ENCODE data around the gene CDH24.

The CDH24 gene

DNA sequence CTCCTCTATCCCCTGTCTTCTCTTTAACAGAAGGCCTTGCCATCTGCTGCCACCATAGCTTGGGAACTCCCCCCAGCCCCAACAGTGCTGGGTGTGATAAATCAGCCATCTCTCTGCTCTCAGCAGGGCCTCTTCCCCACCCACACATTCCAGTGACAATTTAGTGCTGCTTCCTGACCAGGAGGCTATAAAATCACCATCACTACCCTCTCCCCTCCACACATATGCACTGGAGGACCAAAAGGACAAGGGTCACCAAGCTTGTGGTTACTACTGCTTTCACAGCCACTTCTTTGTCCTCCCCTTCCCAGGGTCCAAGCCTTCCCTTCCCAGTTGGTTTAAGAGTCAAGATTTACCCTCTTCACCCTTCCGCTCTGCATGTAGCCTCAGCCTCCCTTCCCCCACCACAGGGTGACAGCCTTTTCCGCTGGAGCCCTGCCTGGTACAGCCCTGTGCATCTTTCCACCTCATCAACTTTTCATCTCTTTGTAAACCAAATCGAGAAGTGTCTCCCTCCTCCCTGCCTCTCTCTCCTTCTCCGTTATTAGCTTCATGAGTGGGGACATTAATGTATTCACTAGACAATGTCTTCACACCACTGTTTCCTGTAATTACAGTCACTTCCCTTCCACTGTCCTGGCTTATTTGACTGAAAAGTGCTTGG is 32.0 kb downstream of the CDH24 start:
- peaks cover 17 to 46% (median 29%) of the 10 kb centered on the region in 4 experiments for H3K36me3 ChIP-seq (ENCODE audit: control insufficient read depth in 4 of 4, insufficient read depth in 4 of 4, low read length in 3 of 4)
- ChIA-PET CTCF (interaction anchor here (1.0 to 6.8 kb wide), 7 partner anchors 9 to 51 kb away, joined by 3 to 31 read pairs (median 3); partner anchors contain the start of gene CDH24), POLR2A (no interaction called here)
- no peak overlapping the region for H3K27ac ChIP-seq (ENCODE audit: insufficient read depth in 1 of 2, low read depth in 1 of 2, low read length in 2 of 2, poor library complexity in 1 of 2, severe bottlenecking in 2 of 2)
- WGBS (ENCODE audit: insufficient coverage) = 93% methylated on average over 3 of the region's 4 CpGs
- H3K4me1 ChIP-seq (ENCODE audit: control extremely low read depth in 1 of 4, control insufficient read depth in 4 of 4, insufficient read depth in 4 of 4, low read length in 3 of 4) = peaks cover 0 to 7% (median 4%) of the 10 kb centered on the region in 4 experiments
- H3K27me3 ChIP-seq (replicated peaks in 2 of 5; ENCODE audit: control insufficient read depth in 4 of 5, insufficient read depth in 5 of 5, low read length in 4 of 5) = no peaks in the 10 kb centered on the region
- no peak for DNase-seq
- H3K9me3 ChIP-seq (ENCODE audit: control extremely low read depth in 1 of 5, control insufficient read depth in 4 of 5, insufficient read depth in 2 of 5, low read depth in 1 of 5, low read length in 4 of 5) = no peaks in the 10 kb centered on the region
- H3K4me3 ChIP-seq (ENCODE audit: control insufficient read depth in 1 of 7, extremely low read depth in 1 of 7, insufficient read depth in 4 of 7, low read depth in 2 of 7, low read length in 6 of 7) = no peak overlapping the region

DNA sequence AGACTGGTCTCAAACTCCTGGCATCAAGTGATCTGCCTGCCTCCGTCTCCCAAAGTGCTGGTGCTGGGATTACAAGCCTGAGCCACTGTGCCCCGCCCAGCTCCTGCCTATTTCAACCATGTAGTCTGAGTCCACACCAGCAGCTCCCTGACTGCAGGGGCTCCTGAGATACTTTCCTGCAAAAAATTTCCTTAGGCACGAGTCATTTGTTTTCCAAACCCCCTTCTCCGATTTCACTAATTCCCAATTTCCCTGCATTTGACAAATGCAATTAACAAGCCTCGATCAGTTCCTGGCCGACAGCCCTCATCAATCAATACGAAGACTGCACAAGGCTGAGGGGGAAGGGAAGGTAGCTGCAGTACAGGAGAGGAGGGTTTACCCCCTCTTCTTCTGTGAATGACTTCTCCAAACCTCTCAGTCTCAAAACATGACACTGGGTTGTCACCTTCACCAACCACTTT is 32.7 kb downstream of the CDH24 start:
- peaks cover 0 to 7% (median 4%) of the 10 kb centered on the region in 4 experiments for H3K4me1 ChIP-seq (ENCODE audit: control extremely low read depth in 1 of 4, control insufficient read depth in 4 of 4, insufficient read depth in 4 of 4, low read length in 3 of 4)
- CTCF ChIA-PET = interaction anchor here (0.6 to 6.8 kb wide), 9 partner anchors 9 to 63 kb away, joined by 3 to 31 read pairs (median 3); partner anchors contain the start of gene CDH24
- no peak for DNase-seq
- H3K9me3 ChIP-seq (ENCODE audit: control extremely low read depth in 1 of 5, control insufficient read depth in 4 of 5, insufficient read depth in 2 of 5, low read depth in 1 of 5, low read length in 4 of 5) = no peaks in the 10 kb centered on the region
- H3K27ac ChIP-seq (ENCODE audit: insufficient read depth in 1 of 2, low read depth in 1 of 2, low read length in 2 of 2, poor library complexity in 1 of 2, severe bottlenecking in 2 of 2) = no peak overlapping the region
- 98% methylated on average over 6 of the region's 7 CpGs for WGBS (ENCODE audit: insufficient coverage)
- no peak overlapping the region for H3K4me3 ChIP-seq (ENCODE audit: control insufficient read depth in 1 of 7, extremely low read depth in 1 of 7, insufficient read depth in 4 of 7, low read depth in 2 of 7, low read length in 6 of 7)
- peaks cover 17 to 46% (median 28%) of the 10 kb centered on the region in 4 experiments for H3K36me3 ChIP-seq (ENCODE audit: control insufficient read depth in 4 of 4, insufficient read depth in 4 of 4, low read length in 3 of 4)
- H3K27me3 ChIP-seq (replicated peaks in 2 of 5; ENCODE audit: control insufficient read depth in 4 of 5, insufficient read depth in 5 of 5, low read length in 4 of 5) = no peaks in the 10 kb centered on the region
- POLR2A ChIA-PET = no interaction called here

DNA sequence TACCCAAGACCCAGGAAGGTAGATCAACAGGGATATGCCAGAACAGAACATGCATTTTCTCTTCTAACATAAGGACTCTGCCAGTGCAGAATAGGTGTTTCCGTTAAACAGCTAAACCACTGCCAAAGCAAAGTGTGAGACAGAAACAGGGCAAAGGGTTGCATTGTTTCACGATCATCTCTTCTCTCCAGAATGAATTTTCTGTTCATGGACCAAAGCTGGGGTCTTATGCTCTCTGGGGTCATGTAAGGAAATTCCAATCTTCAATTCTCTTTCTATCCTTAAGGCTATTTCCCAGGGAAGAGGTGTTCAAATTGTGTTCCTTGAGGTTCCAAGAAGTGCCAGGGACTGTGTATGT is 33.5 kb downstream of the CDH24 start:
- no peak for DNase-seq
- Histone ChIP-seq H3K4me3 (ENCODE audit: control insufficient read depth in 1 of 7, extremely low read depth in 1 of 7, insufficient read depth in 4 of 7, low read depth in 2 of 7, low read length in 6 of 7) (no peak overlapping the region), H3K27ac (ENCODE audit: insufficient read depth in 1 of 2, low read depth in 1 of 2, low read length in 2 of 2, poor library complexity in 1 of 2, severe bottlenecking in 2 of 2) (no peak overlapping the region), H3K27me3 (replicated peaks in 2 of 5; ENCODE audit: control insufficient read depth in 4 of 5, insufficient read depth in 5 of 5, low read length in 4 of 5) (no peaks in the 10 kb centered on the region), H3K4me1 (ENCODE audit: control extremely low read depth in 1 of 4, control insufficient read depth in 4 of 4, insufficient read depth in 4 of 4, low read length in 3 of 4) (peaks cover 0 to 2% (median under 1%) of the 10 kb centered on the region in 4 experiments), H3K36me3 (ENCODE audit: control insufficient read depth in 4 of 4, insufficient read depth in 4 of 4, low read length in 3 of 4) (peaks cover 16 to 39% (median 25%) of the 10 kb centered on the region in 4 experiments), H3K9me3 (ENCODE audit: control extremely low read depth in 1 of 5, control insufficient read depth in 4 of 5, insufficient read depth in 2 of 5, low read depth in 1 of 5, low read length in 4 of 5) (no peaks in the 10 kb centered on the region)
- 92% methylated on average over 1 of the region's 2 CpGs for WGBS (ENCODE audit: insufficient coverage)
- CTCF ChIA-PET = interaction anchor here (0.6 to 6.8 kb wide), 9 partner anchors 11 to 586 kb away, joined by 3 to 31 read pairs (median 3); partner anchors contain the start of gene CDH24
- POLR2A ChIA-PET = interaction anchor here (0.6 kb wide), 1 partner anchor 27 kb away, joined by 4 read pairs; no protein-coding TSS in a partner anchor

DNA sequence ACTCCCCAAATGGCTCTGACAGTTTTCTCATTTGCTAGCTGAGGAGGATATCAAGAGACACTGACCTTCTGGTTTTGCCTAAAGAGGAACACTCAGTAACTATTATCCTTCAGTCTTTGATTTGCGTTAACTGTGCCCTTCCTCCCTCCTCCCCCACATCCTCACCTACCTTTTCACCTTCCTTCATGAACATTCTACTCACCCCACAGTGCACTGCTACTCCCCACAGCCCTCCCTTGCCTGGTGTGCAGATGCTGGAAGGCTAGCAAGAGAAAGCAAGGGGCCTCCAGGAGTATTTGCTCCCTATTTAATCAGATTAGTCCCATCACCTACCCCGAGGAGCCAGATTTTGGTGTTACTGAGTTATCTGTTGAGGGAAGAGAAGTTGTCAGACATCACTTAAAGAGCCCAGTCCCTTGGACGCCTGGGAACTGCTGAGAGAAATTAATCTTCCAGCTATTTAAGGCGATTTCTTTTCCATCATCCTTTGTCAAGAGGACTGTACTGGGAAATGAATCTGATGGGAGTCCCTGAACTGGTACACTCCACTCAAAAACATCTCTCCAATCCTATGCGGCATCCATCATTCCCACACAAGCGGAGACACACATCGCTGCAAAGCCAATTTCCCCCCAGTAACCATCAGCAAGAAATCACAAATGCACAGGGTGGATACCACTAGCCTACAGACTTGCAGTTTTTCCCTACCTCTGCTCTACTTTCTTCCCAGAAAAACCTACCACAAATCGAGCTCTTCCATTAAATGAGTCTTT is 34.1 kb downstream of the CDH24 start:
- Histone ChIP-seq H3K27me3 (replicated peaks in 2 of 5; ENCODE audit: control insufficient read depth in 4 of 5, insufficient read depth in 5 of 5, low read length in 4 of 5) (no peaks in the 10 kb centered on the region), H3K4me1 (ENCODE audit: control extremely low read depth in 1 of 4, control insufficient read depth in 4 of 4, insufficient read depth in 4 of 4, low read length in 3 of 4) (no peaks in the 10 kb centered on the region), H3K36me3 (ENCODE audit: control insufficient read depth in 4 of 4, insufficient read depth in 4 of 4, low read length in 3 of 4) (peaks cover 16 to 34% (median 25%) of the 10 kb centered on the region in 4 experiments), H3K4me3 (ENCODE audit: control insufficient read depth in 1 of 7, extremely low read depth in 1 of 7, insufficient read depth in 4 of 7, low read depth in 2 of 7, low read length in 6 of 7) (no peak overlapping the region), H3K27ac (ENCODE audit: insufficient read depth in 1 of 2, low read depth in 1 of 2, low read length in 2 of 2, poor library complexity in 1 of 2, severe bottlenecking in 2 of 2) (no peak overlapping the region), H3K9me3 (ENCODE audit: control extremely low read depth in 1 of 5, control insufficient read depth in 4 of 5, insufficient read depth in 2 of 5, low read depth in 1 of 5, low read length in 4 of 5) (no peaks in the 10 kb centered on the region)
- WGBS (ENCODE audit: insufficient coverage) = 95% methylated on average over 7 of the region's 8 CpGs
- ChIA-PET CTCF (interaction anchor here (0.6 to 6.8 kb wide), 10 partner anchors 10 to 586 kb away, joined by 3 to 31 read pairs (median 4); partner anchors contain the start of gene CDH24), POLR2A (interaction anchor here (0.6 kb wide), 1 partner anchor 27 kb away, joined by 4 read pairs; no protein-coding TSS in a partner anchor)
- DNase-seq = no peak

DNA sequence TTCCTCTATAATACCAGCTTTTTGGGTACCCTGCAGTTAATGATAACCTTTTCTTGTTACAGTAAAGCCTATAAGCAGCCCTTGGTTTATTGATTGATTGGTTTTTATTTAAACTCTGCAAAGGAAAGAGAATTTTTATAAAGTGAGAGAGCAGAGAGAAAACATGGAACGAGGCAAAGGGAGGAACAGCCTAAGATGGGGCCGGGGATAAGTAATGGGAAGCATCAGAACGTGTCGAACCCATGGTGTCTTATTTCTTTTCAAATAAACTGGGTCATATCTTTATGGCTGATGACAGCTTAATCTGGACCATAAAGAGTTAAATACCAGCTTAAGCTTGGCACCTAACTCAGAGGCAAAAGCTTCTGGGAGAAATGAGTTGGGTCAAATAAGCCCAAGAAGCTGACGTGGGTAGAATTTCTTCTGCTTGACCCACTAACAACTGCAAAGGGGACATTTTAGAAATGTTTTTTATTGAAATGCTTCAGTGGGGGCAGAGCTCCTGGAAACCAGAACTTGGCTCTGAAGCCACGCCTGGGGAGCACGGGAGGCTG is 35.4 kb downstream of the CDH24 start:
- no peaks in the 10 kb centered on the region for H3K4me1 ChIP-seq (ENCODE audit: control extremely low read depth in 1 of 4, control insufficient read depth in 4 of 4, insufficient read depth in 4 of 4, low read length in 3 of 4)
- ChIA-PET CTCF (interaction anchor here (0.8 to 6.8 kb wide), 8 partner anchors 10 to 49 kb away, joined by 3 to 31 read pairs (median 4); partner anchors contain the start of gene CDH24), POLR2A (interaction anchor here (0.6 kb wide), 1 partner anchor 9 kb away, joined by 3 read pairs; no protein-coding TSS in a partner anchor)
- H3K36me3 ChIP-seq (ENCODE audit: control insufficient read depth in 4 of 4, insufficient read depth in 4 of 4, low read length in 3 of 4) = peaks cover 13 to 28% (median 22%) of the 10 kb centered on the region in 4 experiments
- WGBS (ENCODE audit: insufficient coverage) = 91% methylated on average over 7 of the region's 7 CpGs
- H3K4me3 ChIP-seq (ENCODE audit: control insufficient read depth in 1 of 7, extremely low read depth in 1 of 7, insufficient read depth in 4 of 7, low read depth in 2 of 7, low read length in 6 of 7) = no peak overlapping the region
- no peak overlapping the region for H3K27ac ChIP-seq (ENCODE audit: insufficient read depth in 1 of 2, low read depth in 1 of 2, low read length in 2 of 2, poor library complexity in 1 of 2, severe bottlenecking in 2 of 2)
- no peaks in the 10 kb centered on the region for H3K27me3 ChIP-seq (replicated peaks in 2 of 5; ENCODE audit: control insufficient read depth in 4 of 5, insufficient read depth in 5 of 5, low read length in 4 of 5)
- DNase-seq = no peak
- H3K9me3 ChIP-seq (ENCODE audit: control extremely low read depth in 1 of 5, control insufficient read depth in 4 of 5, insufficient read depth in 2 of 5, low read depth in 1 of 5, low read length in 4 of 5) = no peaks in the 10 kb centered on the region

DNA sequence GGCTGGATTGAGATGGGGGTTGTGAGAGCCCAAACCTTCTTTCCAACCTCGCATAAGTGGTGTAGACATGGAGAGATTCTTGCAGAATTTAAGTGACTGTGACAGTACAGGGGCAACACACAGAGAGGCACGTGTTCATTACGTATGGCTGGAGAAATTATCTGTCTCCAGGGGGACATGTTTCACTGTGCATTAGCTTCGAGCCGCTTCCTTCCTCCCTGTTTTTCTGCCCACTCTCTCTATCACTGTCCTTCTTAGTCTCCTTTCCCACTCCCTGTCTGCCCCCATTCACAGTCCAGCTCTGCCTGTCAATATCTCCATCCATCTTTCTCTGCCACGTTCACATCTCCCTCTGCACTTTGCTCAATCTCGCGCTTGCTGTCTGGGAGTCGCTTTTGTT is 35.9 kb downstream of the CDH24 start:
- no peak overlapping the region for H3K27ac ChIP-seq (ENCODE audit: insufficient read depth in 1 of 2, low read depth in 1 of 2, low read length in 2 of 2, poor library complexity in 1 of 2, severe bottlenecking in 2 of 2)
- H3K4me1 ChIP-seq (ENCODE audit: control extremely low read depth in 1 of 4, control insufficient read depth in 4 of 4, insufficient read depth in 4 of 4, low read length in 3 of 4) = no peaks in the 10 kb centered on the region
- no peak for DNase-seq
- peaks cover 12 to 28% (median 22%) of the 10 kb centered on the region in 4 experiments for H3K36me3 ChIP-seq (ENCODE audit: control insufficient read depth in 4 of 4, insufficient read depth in 4 of 4, low read length in 3 of 4)
- CTCF ChIA-PET = interaction anchor here (1.0 to 6.8 kb wide), 7 partner anchors 12 to 49 kb away, joined by 3 to 31 read pairs (median 4); partner anchors contain the start of gene CDH24
- H3K27me3 ChIP-seq (replicated peaks in 2 of 5; ENCODE audit: control insufficient read depth in 4 of 5, insufficient read depth in 5 of 5, low read length in 4 of 5) = no peaks in the 10 kb centered on the region
- H3K9me3 ChIP-seq (ENCODE audit: control extremely low read depth in 1 of 5, control insufficient read depth in 4 of 5, insufficient read depth in 2 of 5, low read depth in 1 of 5, low read length in 4 of 5) = no peaks in the 10 kb centered on the region
- POLR2A ChIA-PET = interaction anchor here (0.6 kb wide), 1 partner anchor 10 kb away, joined by 3 read pairs; no protein-coding TSS in a partner anchor
- H3K4me3 ChIP-seq (ENCODE audit: control insufficient read depth in 1 of 7, extremely low read depth in 1 of 7, insufficient read depth in 4 of 7, low read depth in 2 of 7, low read length in 6 of 7) = no peak overlapping the region
- 100% methylated on average over 9 of the region's 9 CpGs for WGBS (ENCODE audit: insufficient coverage)
